Body of pancreas (tissue), 4 donors: Measurements from ENCODE around the gene C6orf47.

ENCODE experiments used
- POLR2A ChIP-seq, 3 donors: fragments of 450-650 bp; IDR thresholded peaks; one replicate each; pipeline ENCODE4 v1.6.1; 2016; ENCODE audit warnings: antibody characterized with exemption in 3 of 3, mild to moderate bottlenecking in 2 of 3
- TF ChIP-seq, protein P1 (sequence below), 7 experiments: fragments of 450-650 bp in 4 of 7; fragments of 200-600 bp in 3 of 7; sonication (generic) in 3 of 7; IDR thresholded peaks; one replicate each; pipeline ENCODE4 v1.5.1; 2016 to 2019; ENCODE audit warnings: antibody characterized with exemption in 7 of 7

DNA sequence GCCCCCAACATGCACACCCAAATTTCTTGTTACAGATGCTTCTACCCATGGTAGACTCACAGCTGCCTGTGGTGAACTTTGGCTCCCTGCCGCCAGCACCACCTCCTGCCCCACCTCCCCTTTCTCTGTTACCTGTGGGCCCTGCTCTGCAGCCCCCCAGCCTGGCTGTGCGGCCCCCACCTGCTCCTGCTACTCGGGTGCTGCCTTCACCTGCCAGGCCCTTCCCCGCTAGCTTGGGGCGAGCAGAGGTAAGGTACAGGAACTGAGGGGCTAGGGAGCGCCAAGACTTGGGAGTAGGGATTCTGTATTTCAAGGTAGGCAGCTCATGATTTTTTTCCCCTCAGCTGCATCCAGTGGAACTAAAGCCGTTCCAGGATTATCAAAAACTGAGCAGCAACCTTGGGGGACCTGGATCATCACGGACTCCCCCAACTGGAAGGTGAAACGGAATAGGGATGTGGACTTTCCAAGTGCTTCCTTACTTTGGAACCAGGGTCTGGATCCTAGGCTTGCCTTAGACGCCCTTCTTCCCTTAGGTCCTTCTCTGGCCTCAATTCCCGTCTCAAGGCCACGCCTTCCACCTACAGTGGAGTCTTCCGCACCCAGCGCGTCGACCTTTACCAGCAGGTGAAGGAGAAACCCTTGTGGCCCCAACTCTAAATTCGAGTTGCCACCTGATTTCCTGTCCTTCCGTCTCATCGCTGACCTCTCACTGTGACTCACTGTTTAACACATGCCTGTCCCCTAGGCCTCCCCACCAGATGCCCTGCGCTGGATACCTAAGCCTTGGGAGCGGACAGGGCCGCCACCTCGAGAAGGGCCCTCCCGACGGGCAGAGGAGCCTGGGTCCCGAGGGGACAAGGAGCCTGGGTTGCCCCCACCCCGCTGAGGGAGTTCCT is 23.6 kb downstream of the C6orf47 start:
- TF ChIP-seq, protein P1, sequence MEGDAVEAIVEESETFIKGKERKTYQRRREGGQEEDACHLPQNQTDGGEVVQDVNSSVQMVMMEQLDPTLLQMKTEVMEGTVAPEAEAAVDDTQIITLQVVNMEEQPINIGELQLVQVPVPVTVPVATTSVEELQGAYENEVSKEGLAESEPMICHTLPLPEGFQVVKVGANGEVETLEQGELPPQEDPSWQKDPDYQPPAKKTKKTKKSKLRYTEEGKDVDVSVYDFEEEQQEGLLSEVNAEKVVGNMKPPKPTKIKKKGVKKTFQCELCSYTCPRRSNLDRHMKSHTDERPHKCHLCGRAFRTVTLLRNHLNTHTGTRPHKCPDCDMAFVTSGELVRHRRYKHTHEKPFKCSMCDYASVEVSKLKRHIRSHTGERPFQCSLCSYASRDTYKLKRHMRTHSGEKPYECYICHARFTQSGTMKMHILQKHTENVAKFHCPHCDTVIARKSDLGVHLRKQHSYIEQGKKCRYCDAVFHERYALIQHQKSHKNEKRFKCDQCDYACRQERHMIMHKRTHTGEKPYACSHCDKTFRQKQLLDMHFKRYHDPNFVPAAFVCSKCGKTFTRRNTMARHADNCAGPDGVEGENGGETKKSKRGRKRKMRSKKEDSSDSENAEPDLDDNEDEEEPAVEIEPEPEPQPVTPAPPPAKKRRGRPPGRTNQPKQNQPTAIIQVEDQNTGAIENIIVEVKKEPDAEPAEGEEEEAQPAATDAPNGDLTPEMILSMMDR (IDR thresholded peaks at IDR 0.05) = no peak
- TF ChIP-seq POLR2A (IDR thresholded peaks at IDR 0.05) = no peak
